Right renal pelvis (tissue), 4 donors: ENCODE measurements around the gene PIK3R4. TPM values are rescaled to one million over a fixed set of nuclear protein-coding genes. Genes with fewer than 3 reads are reported as not detected.

Experiments
- DNase-seq, 4 donors: peaks; one replicate each; pipeline ENCODE4 v3.0.0-alpha.2; 2013; ENCODE audit warnings: low read depth in 4 of 4, low spot score in 3 of 4, missing footprints in 1 of 4
- polyA plus RNA-seq, 4 donors: library from polyadenylated mRNA; unstranded; fragments of 120-200 nt; gene quantifications; one replicate each; pipeline ENCODE4 v1.2.1, GENCODE V29; 2013; ENCODE audit not compliant: insufficient read length in 4 of 4

PIK3R4 gene
- polyA plus RNA-seq, 4 donors: 43.6 to 53.6 (median 47.7) TPM

- DNase-seq: no peak
Measured at GRCh38 chr3:130645261-130645660, 101.4 kb downstream of the PIK3R4 start.

- no peak for DNase-seq
Measured at GRCh38 chr3:130644628-130645253, 101.9 kb downstream of the PIK3R4 start.

DNA sequence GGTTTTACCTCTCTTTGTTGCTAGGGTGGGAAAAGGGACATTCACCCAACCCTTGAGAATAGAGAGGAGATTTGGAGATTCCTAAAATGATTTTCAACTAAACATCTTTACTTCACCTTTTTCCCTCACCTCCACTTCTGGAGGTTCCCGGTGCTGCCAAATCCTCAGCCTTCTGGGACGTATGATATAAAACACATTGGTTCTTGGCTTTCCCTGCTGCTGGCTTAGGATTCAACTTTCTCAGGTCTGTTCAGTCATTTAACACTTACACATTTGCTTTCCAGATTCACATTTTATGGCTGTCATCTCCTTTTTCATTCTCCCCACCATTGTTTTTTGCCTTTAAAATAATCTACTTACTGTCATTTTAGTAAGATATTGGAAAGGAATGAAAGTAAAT lies 106.6 kb downstream of the PIK3R4 start:
- DNase-seq: no peak

DNA sequence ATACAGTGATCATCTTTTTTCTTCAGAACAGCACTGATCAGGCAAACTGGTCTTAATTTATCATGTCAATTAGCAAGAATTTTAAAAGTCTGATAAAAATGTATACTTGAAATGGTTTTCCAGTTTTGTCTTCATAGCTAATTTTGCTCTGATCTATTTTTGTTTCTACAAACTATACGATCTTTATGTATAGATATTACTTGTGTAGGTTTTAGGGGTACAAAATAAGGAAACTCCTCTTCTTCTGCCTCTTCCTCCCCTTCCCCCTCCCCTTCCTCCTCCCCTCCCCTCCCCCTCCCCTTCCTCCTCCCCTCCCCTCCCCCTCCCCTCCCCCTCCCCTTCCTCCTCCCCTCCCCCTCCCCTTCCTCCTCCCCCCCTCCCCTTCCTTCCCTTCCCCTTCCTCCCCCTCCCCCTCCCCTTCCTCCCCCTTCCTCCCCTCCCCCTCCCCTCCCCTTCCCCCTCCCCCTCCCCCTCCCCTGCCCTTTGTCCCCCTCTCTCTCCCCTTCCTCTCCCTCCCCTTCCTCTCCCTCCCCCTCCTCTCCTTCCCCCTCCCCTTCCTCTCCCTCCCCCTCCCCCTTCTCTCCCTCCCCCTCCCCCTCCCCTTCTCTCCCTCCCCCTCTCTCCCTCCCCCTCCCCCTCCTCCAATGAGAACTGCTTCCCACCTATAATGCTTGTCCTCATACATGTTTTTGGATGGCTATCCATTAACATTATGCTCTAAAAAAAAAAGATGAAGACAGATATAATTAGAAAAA lies 110.0 kb downstream of the PIK3R4 start:
- no peak for DNase-seq

DNA sequence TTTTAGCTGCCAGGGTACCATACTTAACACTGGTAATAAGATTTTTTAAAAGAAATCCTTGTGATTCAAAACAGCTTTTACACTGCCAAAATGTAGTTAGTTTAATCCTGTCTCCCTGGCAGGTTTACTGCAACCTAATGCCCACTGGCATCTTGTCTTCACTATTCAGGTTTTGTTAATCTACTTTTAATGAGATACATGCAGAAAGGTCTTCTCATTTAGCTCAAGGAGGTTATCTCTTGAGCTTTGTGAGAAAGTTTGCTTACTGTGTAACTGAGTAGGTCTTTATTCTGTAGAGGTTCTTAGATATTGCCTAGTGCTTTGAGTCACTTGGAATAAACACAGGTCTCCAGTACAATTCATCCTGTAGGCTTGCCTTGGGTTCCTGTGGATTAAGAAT lies 110.7 kb downstream of the PIK3R4 start:
- DNase-seq: no peak

DNA sequence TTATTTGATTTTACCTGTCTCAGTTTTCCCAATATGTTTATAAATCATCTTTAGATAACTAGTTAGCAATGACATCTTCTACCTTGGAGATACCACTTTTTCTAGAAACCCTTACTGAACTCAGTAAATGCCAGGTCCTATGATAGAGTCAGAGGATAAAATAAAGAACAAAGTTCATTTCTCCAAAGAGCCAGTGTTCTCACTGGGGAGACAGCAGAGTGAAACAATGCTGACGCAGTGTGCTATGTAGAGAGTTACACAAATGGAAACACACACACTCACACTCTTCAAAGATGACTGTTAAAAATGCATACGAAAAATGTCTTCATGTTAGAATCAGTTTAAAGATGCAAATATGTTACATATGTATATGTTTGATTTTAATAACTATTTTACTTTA lies 111.3 kb downstream of the PIK3R4 start:
- DNase-seq: no peak

Other genes with a start within 250 kb of the PIK3R4 start
- 1 to 10 TPM; 1.8 to 3.7 (median 2.1) TPM for gene COL6A6, start 229.7 kb downstream of the PIK3R4 start, polyA plus RNA-seq
- 100 to 1,000 TPM; 134 to 158 (median 144) TPM for gene ATP2C1, start 147.3 kb upstream of the PIK3R4 start, polyA plus RNA-seq